Measurements from ENCODE around the gene CSTF1. TPM values are rescaled to one million over a fixed set of nuclear protein-coding genes. Genes with fewer than 3 reads are reported as not detected.
"Not testable (repeated sequence)": the region's sequence is repeated elsewhere in the genome, so short reads cannot be mapped to it uniquely, and the experiment has no call there.

CSTF1 gene
- total RNA-seq, 1 donor from 2014 or later: 22.6 TPM

- DNase-seq (ENCODE audit: low read depth in 2 of 2): no peak
These were observed 14.5 kb downstream of the CSTF1 start for GRCh38 chr20:56406910-56407309.

GRCh38 chr20:56409521-56409920 lies 17.1 kb downstream of the CSTF1 start:
- DNase-seq (ENCODE audit: low read depth in 2 of 2): no peak

GRCh38 chr20:56409956-56410355 lies 17.5 kb downstream of the CSTF1 start:
- no peak for DNase-seq (ENCODE audit: low read depth in 2 of 2)

GRCh38 chr20:56411287-56411686 lies 18.8 kb downstream of the CSTF1 start:
- not testable (repeated sequence) for DNase-seq (ENCODE audit: low read depth in 2 of 2)

- peak in 1 of 2 donors; percentile 17 for DNase-seq (ENCODE audit: low read depth in 2 of 2)
These were observed 19.5 kb downstream of the CSTF1 start, which contains the start of gene CASS4 for GRCh38 chr20:56411759-56412472. Gene CASS4, plus strand, starts transcription at chr20:56412260. Its CDS starts 199 bp downstream, at chr20:56412459.

- DNase-seq (ENCODE audit: low read depth in 2 of 2): no peak
These were observed 20.0 kb downstream of the CSTF1 start for GRCh38 chr20:56412473-56412790.

- DNase-seq (ENCODE audit: low read depth in 2 of 2): no peak
These were observed 20.5 kb downstream of the CSTF1 start for GRCh38 chr20:56412949-56413348.

- no peak for DNase-seq (ENCODE audit: low read depth in 2 of 2)
These were observed 22.7 kb downstream of the CSTF1 start for GRCh38 chr20:56414842-56415765.

GRCh38 chr20:56417402-56417801 lies 25.0 kb downstream of the CSTF1 start:
- no peak for DNase-seq (ENCODE audit: low read depth in 2 of 2)

GRCh38 chr20:56417911-56418310 lies 25.5 kb downstream of the CSTF1 start:
- DNase-seq (ENCODE audit: low read depth in 2 of 2): no peak

- DNase-seq (ENCODE audit: low read depth in 2 of 2): peak in 1 of 2 donors; percentile 31
These were observed 26.0 kb downstream of the CSTF1 start for GRCh38 chr20:56418385-56418861.

- no peak for DNase-seq (ENCODE audit: low read depth in 2 of 2)
These were observed 27.6 kb downstream of the CSTF1 start for GRCh38 chr20:56420028-56420427.

GRCh38 chr20:56420940-56421688 lies 28.7 kb downstream of the CSTF1 start:
- DNase-seq (ENCODE audit: low read depth in 2 of 2): peak in 1 of 2 donors; percentile 24

- DNase-seq (ENCODE audit: low read depth in 2 of 2): peak; percentile 23 to 88
These were observed 29.8 kb downstream of the CSTF1 start for GRCh38 chr20:56422076-56422823.

GRCh38 chr20:56422824-56423189 lies 30.4 kb downstream of the CSTF1 start:
- DNase-seq (ENCODE audit: low read depth in 2 of 2): no peak

- no peak for DNase-seq (ENCODE audit: low read depth in 2 of 2)
These were observed 30.8 kb downstream of the CSTF1 start for GRCh38 chr20:56423211-56423610.

- no peak for DNase-seq (ENCODE audit: low read depth in 2 of 2)
These were observed 31.4 kb downstream of the CSTF1 start for GRCh38 chr20:56423886-56424285.

GRCh38 chr20:56424931-56425330 lies 32.5 kb downstream of the CSTF1 start:
- DNase-seq (ENCODE audit: low read depth in 2 of 2): no peak

GRCh38 chr20:56426026-56426425 lies 33.6 kb downstream of the CSTF1 start:
- no peak for DNase-seq (ENCODE audit: low read depth in 2 of 2)

- no peak for DNase-seq (ENCODE audit: low read depth in 2 of 2)
These were observed 34.5 kb downstream of the CSTF1 start for GRCh38 chr20:56426926-56427325.

GRCh38 chr20:56427797-56428196 lies 35.4 kb downstream of the CSTF1 start:
- no peak for DNase-seq (ENCODE audit: low read depth in 2 of 2)

All from dermis microvascular lymphatic vessel endothelial cell (primary cell).